Right lobe of liver (tissue), 6 donors: Measurements from ENCODE around the gene STAC. TPM values are rescaled to one million over a fixed set of nuclear protein-coding genes. Genes with fewer than 3 reads are reported as not detected.

Experiments used
- ATAC-seq, 4 donors: fragments of 200-7000 bp; cut with Tn5 transposase; one replicate each; pipeline ENCODE4 v1.9.1; 2020; ENCODE audit warnings: mild to moderate bottlenecking in 4 of 4, moderate library complexity in 4 of 4
- DNase-seq, 3 donors: peaks; one replicate each; pipeline ENCODE4 v3.0.0-alpha.2; 2020
- H3K27ac ChIP-seq, 3 donors: fragments of 200-600 bp; one replicate each; pipeline ENCODE4 v1.8.0; 2022
- H3K27me3 ChIP-seq, 2 donors: fragments of 200-600 bp; one replicate each; pipeline ENCODE4 v1.8.0; 2022
- H3K36me3 ChIP-seq, 4 donors: fragments of 200-600 bp; sonication (generic) in 1 of 4; one replicate each; pipeline versions ENCODE4 v1.5.1 to v1.8.0; 2017 to 2022; ENCODE audit warnings: control low read depth in 1 of 4
- H3K4me1 ChIP-seq, 4 donors: fragments of 200-600 bp; sonication (generic) in 1 of 4; one replicate each; pipeline versions ENCODE4 v1.5.1 to v1.8.0; 2017 to 2022; ENCODE audit warnings: control low read depth in 1 of 4
- H3K4me3 ChIP-seq, 3 donors: fragments of 200-600 bp; one replicate each; pipeline ENCODE4 v1.8.0; 2022
- H3K9me3 ChIP-seq, 4 donors: fragments of 200-600 bp; sonication (generic) in 1 of 4; one replicate each; pipeline versions ENCODE4 v1.5.1 to v1.8.0; 2017 to 2022; ENCODE audit warnings: control low read depth in 1 of 4
- POLR2A ChIP-seq: fragments of 450-650 bp; IDR thresholded peaks from one replicate; pipeline ENCODE4 v1.6.1; 2017; ENCODE audit warnings: antibody characterized with exemption, mild to moderate bottlenecking
- WGBS: methylation state at CpG from one replicate; pipeline ENCODE4 v1.1.6; 2018; ENCODE audit warnings: low coverage, low lambda C conversion rate; ENCODE audit not compliant: insufficient coverage; ENCODE audit errors: missing lambda C conversion rate; 5-methylcytosine and 5-hydroxymethylcytosine counted together
- intact Hi-C, 2 donors: fragments of 100-400 bp; cut with DNase I; formaldehyde crosslinking; loops; one replicate each; pipeline versions ENCODE4 v1.11.2 to v1.14.1; 2022
- total RNA-seq, 6 experiments: library from RNA; depleted of rRNA in 2 of 6; stranded (reverse); fragments of >200 nt in 2 of 6; fragmentation: NEBNext Ultra II Directional in 3 of 6; extraction: Animal tissue kit (Norgen Biotek cat#: 25700) in 3 of 6; gene quantifications; one replicate each; pipeline versions ENCODE4 v1.1.0 to v1.2.4, GENCODE V29; 2016 to 2023
- TF ChIP-seq, protein P1 (sequence below), 4 donors: fragments of 200-600 bp in 3 of 4; fragments of 450-650 bp in 1 of 4; IDR thresholded peaks; one replicate each; pipeline versions ENCODE4 v1.5.1 to v1.8.0; 2016 to 2022; ENCODE audit warnings: antibody characterized with exemption in 4 of 4, mild to moderate bottlenecking in 2 of 4
- donor health status: DM: no; HTN: yes; CAD: no.
- donor health status: DM: no; HTN: no; CAD: no.
- donor health status: DM: no; HTN: no; CAD: no.
- donor health status: DM: no; HTN: yes; CAD: no.
- donor health status: DM: no; HTN: yes; CAD: no.

The STAC gene
- total RNA-seq, 6 experiments from 2014 or later: 0.19 to 1.2 (median 0.70) TPM

DNA sequence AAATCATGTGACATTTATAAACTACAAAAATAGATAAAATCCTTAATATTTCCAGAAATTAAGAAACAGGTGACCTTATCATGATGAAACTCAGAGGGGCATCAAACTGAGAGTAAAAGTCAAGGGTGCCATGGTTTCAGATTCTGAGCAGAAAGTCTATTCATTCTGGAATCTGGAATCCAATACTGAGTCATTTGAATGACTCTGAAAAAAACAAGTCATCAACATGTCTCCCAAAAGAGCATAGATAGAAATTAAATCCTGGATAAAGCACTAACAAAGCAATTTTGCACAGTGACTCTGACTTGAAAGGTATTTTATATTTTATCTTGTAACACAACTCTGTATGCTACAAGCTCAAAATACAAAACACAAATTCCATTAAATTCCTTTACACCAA lies 23.4 kb downstream of the STAC start:
- ATAC-seq (no peak), DNase-seq (no peak)
- Histone ChIP-seq H3K9me3 (no peaks in the 10 kb centered on the region), H3K36me3 (no peaks in the 10 kb centered on the region), H3K4me3 (no peak overlapping the region), H3K27ac (no peak overlapping the region), H3K27me3 (no peaks in the 10 kb centered on the region), H3K4me1 (no peaks in the 10 kb centered on the region)
- no peak for TF ChIP-seq POLR2A
- TF ChIP-seq, protein P1, sequence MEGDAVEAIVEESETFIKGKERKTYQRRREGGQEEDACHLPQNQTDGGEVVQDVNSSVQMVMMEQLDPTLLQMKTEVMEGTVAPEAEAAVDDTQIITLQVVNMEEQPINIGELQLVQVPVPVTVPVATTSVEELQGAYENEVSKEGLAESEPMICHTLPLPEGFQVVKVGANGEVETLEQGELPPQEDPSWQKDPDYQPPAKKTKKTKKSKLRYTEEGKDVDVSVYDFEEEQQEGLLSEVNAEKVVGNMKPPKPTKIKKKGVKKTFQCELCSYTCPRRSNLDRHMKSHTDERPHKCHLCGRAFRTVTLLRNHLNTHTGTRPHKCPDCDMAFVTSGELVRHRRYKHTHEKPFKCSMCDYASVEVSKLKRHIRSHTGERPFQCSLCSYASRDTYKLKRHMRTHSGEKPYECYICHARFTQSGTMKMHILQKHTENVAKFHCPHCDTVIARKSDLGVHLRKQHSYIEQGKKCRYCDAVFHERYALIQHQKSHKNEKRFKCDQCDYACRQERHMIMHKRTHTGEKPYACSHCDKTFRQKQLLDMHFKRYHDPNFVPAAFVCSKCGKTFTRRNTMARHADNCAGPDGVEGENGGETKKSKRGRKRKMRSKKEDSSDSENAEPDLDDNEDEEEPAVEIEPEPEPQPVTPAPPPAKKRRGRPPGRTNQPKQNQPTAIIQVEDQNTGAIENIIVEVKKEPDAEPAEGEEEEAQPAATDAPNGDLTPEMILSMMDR (IDR thresholded peaks at IDR 0.05): no peak
- intact Hi-C loops: no loop called here

DNA sequence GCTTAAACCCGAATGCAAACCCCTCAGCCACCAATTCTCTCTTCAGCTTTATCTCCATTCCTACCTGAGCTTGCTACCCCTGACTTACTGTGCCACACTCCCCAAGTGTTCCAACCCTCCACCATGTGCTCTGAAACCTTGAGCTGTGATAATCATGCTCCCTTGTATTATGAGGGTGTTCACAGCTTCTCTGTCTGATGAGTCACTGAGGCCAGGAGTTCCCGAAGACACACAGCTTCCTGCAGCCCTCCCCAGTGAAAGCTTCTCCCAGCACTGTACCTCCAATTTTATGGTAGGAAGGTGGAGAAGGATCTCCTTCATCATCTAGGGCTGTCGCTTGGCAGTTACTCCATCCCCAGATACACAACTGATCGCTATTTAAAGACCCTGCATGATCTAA lies 24.9 kb downstream of the STAC start:
- no peak overlapping the region for H3K4me3 ChIP-seq
- intact Hi-C loops: no loop called here
- H3K9me3 ChIP-seq: no peaks in the 10 kb centered on the region
- WGBS: 81% methylated on average over 4 of the region's 4 CpGs
- no peaks in the 10 kb centered on the region for H3K36me3 ChIP-seq
- no peaks in the 10 kb centered on the region for H3K27me3 ChIP-seq
- no peaks in the 10 kb centered on the region for H3K4me1 ChIP-seq
- no peak overlapping the region for H3K27ac ChIP-seq
- ATAC-seq (no peak), DNase-seq (no peak)
- TF ChIP-seq, protein P1 (IDR thresholded peaks at IDR 0.05): no peak
- TF ChIP-seq POLR2A: no peak

DNA sequence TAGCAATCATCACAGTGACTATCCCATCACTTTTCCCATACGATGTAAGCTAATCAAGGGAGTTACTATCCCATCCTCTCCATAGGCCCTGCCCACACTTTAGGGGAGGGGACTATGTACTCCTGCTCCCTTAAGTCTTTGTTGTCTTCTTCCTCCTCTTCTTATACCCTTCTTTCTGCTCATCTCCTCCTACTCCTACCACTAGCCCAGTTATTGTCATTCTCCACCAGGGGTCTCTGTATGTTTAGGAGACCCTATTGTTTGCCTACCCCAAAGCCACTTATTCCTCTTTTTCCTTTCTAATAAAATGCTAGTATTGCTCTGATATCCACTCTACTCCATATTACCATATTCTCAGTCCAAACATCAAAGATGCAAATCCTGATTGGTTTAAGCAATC lies 27.8 kb downstream of the STAC start:
- Histone ChIP-seq H3K36me3 (no peaks in the 10 kb centered on the region), H3K27ac (no peak overlapping the region), H3K4me3 (no peak overlapping the region), H3K9me3 (no peaks in the 10 kb centered on the region), H3K4me1 (no peaks in the 10 kb centered on the region), H3K27me3 (no peaks in the 10 kb centered on the region)
- no peak for DNase-seq
- intact Hi-C loops: no loop called here
- TF ChIP-seq POLR2A: no peak
- TF ChIP-seq, protein P1 (IDR thresholded peaks at IDR 0.05): peak in 1 of 4 donors; percentile 9
- 50% methylated on average over 1 of the region's 1 CpG for WGBS
- ATAC-seq: no peak

DNA sequence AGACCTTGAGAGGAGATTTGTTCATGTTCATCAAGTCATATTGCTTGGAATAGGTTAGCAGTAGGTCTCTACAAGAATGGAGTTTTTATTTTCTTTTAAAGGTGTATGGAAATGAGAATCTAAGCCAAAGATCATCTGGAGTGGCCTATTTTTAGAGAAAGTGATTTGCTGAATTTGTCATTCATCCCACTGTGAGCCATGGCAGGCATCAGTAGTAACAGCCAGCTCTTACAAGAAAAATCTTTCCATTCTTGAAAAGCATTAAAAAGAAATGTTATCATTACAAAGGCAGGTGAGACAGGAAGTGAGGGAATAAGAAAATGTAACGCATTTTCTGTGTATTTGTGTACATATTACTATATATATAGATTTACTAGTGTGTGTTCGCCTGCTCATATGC lies 29.6 kb downstream of the STAC start:
- Histone ChIP-seq H3K36me3 (no peaks in the 10 kb centered on the region), H3K9me3 (no peaks in the 10 kb centered on the region), H3K27ac (no peak overlapping the region), H3K4me1 (no peaks in the 10 kb centered on the region), H3K4me3 (no peak overlapping the region), H3K27me3 (no peaks in the 10 kb centered on the region)
- ATAC-seq (no peak), DNase-seq (no peak)
- WGBS: 59% methylated on average over 2 of the region's 2 CpGs
- TF ChIP-seq, protein P1 (IDR thresholded peaks at IDR 0.05): no peak
- TF ChIP-seq POLR2A: no peak
- intact Hi-C loops: no loop called here

DNA sequence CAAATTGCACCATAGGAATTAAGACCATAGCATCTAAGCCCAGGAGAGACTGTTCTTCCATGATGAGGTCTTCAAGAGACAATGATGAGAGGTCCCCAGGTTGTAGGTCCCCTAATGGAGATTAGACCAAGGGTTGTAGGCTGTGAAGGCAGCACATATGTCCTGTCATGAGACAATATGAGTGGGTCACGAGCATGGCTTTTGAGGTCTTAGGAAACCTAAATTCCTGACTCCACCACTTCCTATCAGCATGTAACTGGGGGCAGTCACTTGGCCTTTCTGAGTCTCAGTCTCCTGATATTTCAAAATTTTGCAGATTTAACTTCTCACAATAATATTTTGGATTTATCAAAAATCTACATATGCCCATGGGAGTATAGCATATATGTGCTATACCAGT lies 31.3 kb downstream of the STAC start:
- H3K4me1 ChIP-seq: no peaks in the 10 kb centered on the region
- intact Hi-C loops: no loop called here
- no peak overlapping the region for H3K27ac ChIP-seq
- WGBS: 15% methylated on average over 1 of the region's 1 CpG
- H3K36me3 ChIP-seq: no peaks in the 10 kb centered on the region
- DNase-seq (no peak), ATAC-seq (no peak)
- H3K27me3 ChIP-seq: no peaks in the 10 kb centered on the region
- no peaks in the 10 kb centered on the region for H3K9me3 ChIP-seq
- TF ChIP-seq, protein P1 (IDR thresholded peaks at IDR 0.05): no peak
- TF ChIP-seq POLR2A: no peak
- no peak overlapping the region for H3K4me3 ChIP-seq
